Measurements from ENCODE around the gene SHH.

SHH gene

GRCh38 chr7:155762036-155762435 is 50.2 kb downstream of the SHH start:
- TF ChIP-seq SUZ12 (IDR thresholded peaks at IDR 0.05; ENCODE audit: extremely low read depth, insufficient read depth, insufficient read length) (no peak), ZNF274 (IDR thresholded peaks at IDR 0.05; ENCODE audit: low read depth, low read length) (no peak), YY1 (IDR thresholded peaks at IDR 0.05; ENCODE audit: insufficient read depth, insufficient read length) (no peak)
- Histone ChIP-seq H3K27me3 (ENCODE audit: insufficient read depth, insufficient read length) (no peaks in the 10 kb centered on the region), H3K36me3 (ENCODE audit: insufficient read depth, insufficient read length, low read length) (peaks cover 62% of the 10 kb centered on the region), H3K4me1 (ENCODE audit: insufficient read depth, insufficient read length) (peaks cover 5% of the 10 kb centered on the region), H3K4me3 (ENCODE audit: insufficient read length, low read depth) (no peak overlapping the region), H3K9me3 (ENCODE audit: insufficient read depth, low read length) (peaks cover 13% of the 10 kb centered on the region), H3K9ac (ENCODE audit: insufficient read length, low read depth) (no peak overlapping the region)
- no peak for DNase-seq (ENCODE audit: low read depth, low spot score)

DNA sequence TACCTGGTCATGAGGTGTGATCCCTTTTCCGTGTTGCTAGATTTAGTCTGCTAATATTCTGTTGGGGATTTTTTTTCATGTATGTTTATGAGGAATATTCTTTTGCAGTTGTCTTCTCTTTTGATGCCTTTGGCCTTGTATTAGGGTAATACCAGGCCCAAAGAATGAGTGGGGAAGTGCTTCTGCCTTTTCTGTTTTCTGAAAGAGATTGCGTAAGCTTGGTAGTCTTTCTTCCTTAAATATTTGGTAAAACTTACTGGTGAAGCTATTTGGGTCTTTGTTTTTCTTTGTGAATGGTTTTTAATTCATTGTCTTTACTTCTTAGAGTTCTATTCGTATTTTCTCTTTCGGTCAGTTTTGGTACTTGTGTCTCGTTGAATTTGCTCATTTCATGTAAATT is 51.1 kb downstream of the SHH start:
- peaks cover 22% of the 10 kb centered on the region for H3K9me3 ChIP-seq (ENCODE audit: insufficient read depth, low read length)
- no peaks in the 10 kb centered on the region for H3K27me3 ChIP-seq (ENCODE audit: insufficient read depth, insufficient read length)
- no peak overlapping the region for H3K4me3 ChIP-seq (ENCODE audit: insufficient read length, low read depth)
- H3K9ac ChIP-seq (ENCODE audit: insufficient read length, low read depth) = no peak overlapping the region
- DNase-seq (ENCODE audit: low read depth, low spot score) = no peak
- H3K36me3 ChIP-seq (ENCODE audit: insufficient read depth, insufficient read length, low read length) = peaks cover 60% of the 10 kb centered on the region
- no peak for TF ChIP-seq ZNF274 (IDR thresholded peaks at IDR 0.05; ENCODE audit: low read depth, low read length)
- TF ChIP-seq YY1 (IDR thresholded peaks at IDR 0.05; ENCODE audit: insufficient read depth, insufficient read length) = no peak
- TF ChIP-seq SUZ12 (IDR thresholded peaks at IDR 0.05; ENCODE audit: extremely low read depth, insufficient read depth, insufficient read length) = no peak
- peaks cover 5% of the 10 kb centered on the region for H3K4me1 ChIP-seq (ENCODE audit: insufficient read depth, insufficient read length)

DNA sequence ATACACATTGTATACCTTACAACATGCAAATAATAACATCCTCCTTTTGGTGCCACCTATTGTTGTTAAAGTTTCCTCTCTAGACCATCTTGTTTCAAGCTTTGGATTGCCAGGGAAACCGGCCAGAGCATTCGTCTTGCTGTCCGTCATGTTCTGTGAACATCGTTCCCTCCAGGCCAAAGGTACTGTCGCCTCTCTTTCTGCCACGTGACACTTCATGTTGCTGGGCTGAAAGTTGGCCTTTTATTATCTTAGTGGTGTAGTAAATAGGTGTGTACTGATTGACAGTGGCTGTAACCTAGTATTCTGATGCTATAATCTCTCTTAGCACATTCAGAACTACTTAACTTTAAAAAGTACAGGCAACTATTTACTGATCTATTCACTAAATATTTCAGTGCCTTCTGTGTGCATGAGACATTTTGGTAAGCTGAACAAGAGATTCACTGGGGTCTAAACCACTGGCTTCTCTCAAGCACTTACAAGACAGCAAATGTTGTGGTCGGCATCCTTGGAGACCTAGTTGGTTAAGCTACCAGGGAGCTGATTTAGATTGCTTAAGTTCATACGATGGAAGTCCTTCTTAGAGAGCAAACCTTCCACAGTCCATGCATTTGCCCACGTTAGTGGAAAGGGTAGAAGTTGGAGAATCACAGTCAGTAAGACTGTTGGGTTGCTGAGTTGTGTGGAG is 52.4 kb downstream of the SHH start:
- Histone ChIP-seq H3K9ac (ENCODE audit: insufficient read length, low read depth) (no peak overlapping the region), H3K36me3 (ENCODE audit: insufficient read depth, insufficient read length, low read length) (peaks cover 48% of the 10 kb centered on the region), H3K4me3 (ENCODE audit: insufficient read length, low read depth) (no peak overlapping the region), H3K4me1 (ENCODE audit: insufficient read depth, insufficient read length) (peaks cover 5% of the 10 kb centered on the region), H3K27me3 (ENCODE audit: insufficient read depth, insufficient read length) (no peaks in the 10 kb centered on the region), H3K9me3 (ENCODE audit: insufficient read depth, low read length) (peaks cover 22% of the 10 kb centered on the region)
- DNase-seq (ENCODE audit: low read depth, low spot score) = no peak
- TF ChIP-seq ZNF274 (IDR thresholded peaks at IDR 0.05; ENCODE audit: low read depth, low read length) (no peak), YY1 (IDR thresholded peaks at IDR 0.05; ENCODE audit: insufficient read depth, insufficient read length) (no peak), SUZ12 (IDR thresholded peaks at IDR 0.05; ENCODE audit: extremely low read depth, insufficient read depth, insufficient read length) (no peak)

GRCh38 chr7:155758348-155758747 is 53.9 kb downstream of the SHH start:
- H3K36me3 ChIP-seq (ENCODE audit: insufficient read depth, insufficient read length, low read length) = peaks cover 41% of the 10 kb centered on the region
- DNase-seq (ENCODE audit: low read depth, low spot score) = no peak
- no peaks in the 10 kb centered on the region for H3K27me3 ChIP-seq (ENCODE audit: insufficient read depth, insufficient read length)
- H3K9me3 ChIP-seq (ENCODE audit: insufficient read depth, low read length) = peaks cover 22% of the 10 kb centered on the region
- TF ChIP-seq ZNF274 (IDR thresholded peaks at IDR 0.05; ENCODE audit: low read depth, low read length) (no peak), SUZ12 (IDR thresholded peaks at IDR 0.05; ENCODE audit: extremely low read depth, insufficient read depth, insufficient read length) (no peak), YY1 (IDR thresholded peaks at IDR 0.05; ENCODE audit: insufficient read depth, insufficient read length) (no peak)
- no peak overlapping the region for H3K4me3 ChIP-seq (ENCODE audit: insufficient read length, low read depth)
- H3K4me1 ChIP-seq (ENCODE audit: insufficient read depth, insufficient read length) = peaks cover 5% of the 10 kb centered on the region
- H3K9ac ChIP-seq (ENCODE audit: insufficient read length, low read depth) = no peak overlapping the region

GRCh38 chr7:155756322-155756721 is 55.9 kb downstream of the SHH start:
- no peak for DNase-seq (ENCODE audit: low read depth, low spot score)
- H3K27me3 ChIP-seq (ENCODE audit: insufficient read depth, insufficient read length) = no peaks in the 10 kb centered on the region
- no peak overlapping the region for H3K9ac ChIP-seq (ENCODE audit: insufficient read length, low read depth)
- peaks cover 5% of the 10 kb centered on the region for H3K4me1 ChIP-seq (ENCODE audit: insufficient read depth, insufficient read length)
- H3K9me3 ChIP-seq (ENCODE audit: insufficient read depth, low read length) = peaks cover 22% of the 10 kb centered on the region
- H3K36me3 ChIP-seq (ENCODE audit: insufficient read depth, insufficient read length, low read length) = peaks cover 40% of the 10 kb centered on the region
- TF ChIP-seq YY1 (IDR thresholded peaks at IDR 0.05; ENCODE audit: insufficient read depth, insufficient read length) (no peak), SUZ12 (IDR thresholded peaks at IDR 0.05; ENCODE audit: extremely low read depth, insufficient read depth, insufficient read length) (no peak), ZNF274 (IDR thresholded peaks at IDR 0.05; ENCODE audit: low read depth, low read length) (no peak)
- H3K4me3 ChIP-seq (ENCODE audit: insufficient read length, low read depth) = no peak overlapping the region

- Histone ChIP-seq H3K4me3 (ENCODE audit: insufficient read length, low read depth) (no peak overlapping the region), H3K4me1 (ENCODE audit: insufficient read depth, insufficient read length) (peaks cover 2% of the 10 kb centered on the region), H3K9me3 (ENCODE audit: insufficient read depth, low read length) (peaks cover 22% of the 10 kb centered on the region), H3K27me3 (ENCODE audit: insufficient read depth, insufficient read length) (no peaks in the 10 kb centered on the region), H3K9ac (ENCODE audit: insufficient read length, low read depth) (no peak overlapping the region), H3K36me3 (ENCODE audit: insufficient read depth, insufficient read length, low read length) (peaks cover 30% of the 10 kb centered on the region)
- no peak for TF ChIP-seq ZNF274 (IDR thresholded peaks at IDR 0.05; ENCODE audit: low read depth, low read length)
- no peak for TF ChIP-seq YY1 (IDR thresholded peaks at IDR 0.05; ENCODE audit: insufficient read depth, insufficient read length)
- no peak for TF ChIP-seq SUZ12 (IDR thresholded peaks at IDR 0.05; ENCODE audit: extremely low read depth, insufficient read depth, insufficient read length)
- no peak for DNase-seq (ENCODE audit: low read depth, low spot score)
These were observed 57.2 kb downstream of the SHH start for GRCh38 chr7:155755026-155755425.

GRCh38 chr7:155754165-155754564 is 58.1 kb downstream of the SHH start:
- no peak for DNase-seq (ENCODE audit: low read depth, low spot score)
- Histone ChIP-seq H3K9me3 (ENCODE audit: insufficient read depth, low read length) (peaks cover 22% of the 10 kb centered on the region), H3K9ac (ENCODE audit: insufficient read length, low read depth) (no peak overlapping the region), H3K27me3 (ENCODE audit: insufficient read depth, insufficient read length) (no peaks in the 10 kb centered on the region), H3K4me1 (ENCODE audit: insufficient read depth, insufficient read length) (peaks cover 2% of the 10 kb centered on the region), H3K4me3 (ENCODE audit: insufficient read length, low read depth) (no peak overlapping the region), H3K36me3 (ENCODE audit: insufficient read depth, insufficient read length, low read length) (peaks cover 26% of the 10 kb centered on the region)
- no peak for TF ChIP-seq YY1 (IDR thresholded peaks at IDR 0.05; ENCODE audit: insufficient read depth, insufficient read length)
- TF ChIP-seq ZNF274 (IDR thresholded peaks at IDR 0.05; ENCODE audit: low read depth, low read length) = no peak
- TF ChIP-seq SUZ12 (IDR thresholded peaks at IDR 0.05; ENCODE audit: extremely low read depth, insufficient read depth, insufficient read length) = no peak
